ENCODE results near the gene BLMH.

Gene BLMH

GRCh38 chr17:30263552-30264333 is 28.0 kb downstream of the BLMH start:
- in situ Hi-C loops (cut with MboI; ENCODE audit: low pct_unique_long_range_greater_than_20kb, low sequenced_read_pairs) = no loop called here
- DNase-seq = no peak

- in situ Hi-C loops (cut with MboI; ENCODE audit: low pct_unique_long_range_greater_than_20kb, low sequenced_read_pairs) = no loop called here
- no peak for DNase-seq
Observed at GRCh38 chr17:30256756-30257506, 34.8 kb downstream of the BLMH start.

- no peak for DNase-seq
- in situ Hi-C loops (cut with MboI; ENCODE audit: low pct_unique_long_range_greater_than_20kb, low sequenced_read_pairs) = no loop called here
Observed at GRCh38 chr17:30254150-30254549, 37.6 kb downstream of the BLMH start.

GRCh38 chr17:30253312-30253711 is 38.4 kb downstream of the BLMH start:
- no peak for DNase-seq
- in situ Hi-C loops (cut with MboI; ENCODE audit: low pct_unique_long_range_greater_than_20kb, low sequenced_read_pairs) = no loop called here

GRCh38 chr17:30251931-30252330 is 39.8 kb downstream of the BLMH start:
- in situ Hi-C loops (cut with MboI; ENCODE audit: low pct_unique_long_range_greater_than_20kb, low sequenced_read_pairs) = no loop called here
- no peak for DNase-seq

- no peak for DNase-seq
- in situ Hi-C loops (cut with MboI; ENCODE audit: low pct_unique_long_range_greater_than_20kb, low sequenced_read_pairs) = no loop called here
Observed at GRCh38 chr17:30249460-30249859, 42.3 kb downstream of the BLMH start.

- in situ Hi-C loops (cut with MboI; ENCODE audit: low pct_unique_long_range_greater_than_20kb, low sequenced_read_pairs) = no loop called here
- DNase-seq = no peak
Observed at GRCh38 chr17:30248786-30249185, 43.0 kb downstream of the BLMH start.

- in situ Hi-C loops (cut with MboI; ENCODE audit: low pct_unique_long_range_greater_than_20kb, low sequenced_read_pairs) = no loop called here
- DNase-seq = no peak
Observed at GRCh38 chr17:30246460-30246859, 45.3 kb downstream of the BLMH start.

GRCh38 chr17:30244853-30245385 is 46.8 kb downstream of the BLMH start:
- in situ Hi-C loops (cut with MboI; ENCODE audit: low pct_unique_long_range_greater_than_20kb, low sequenced_read_pairs) = no loop called here
- no peak for DNase-seq

- in situ Hi-C loops (cut with MboI; ENCODE audit: low pct_unique_long_range_greater_than_20kb, low sequenced_read_pairs) = no loop called here
- DNase-seq = no peak
Observed at GRCh38 chr17:30243568-30243967, 48.2 kb downstream of the BLMH start.

- DNase-seq = no peak
Observed at GRCh38 chr17:30243002-30243401, 48.7 kb downstream of the BLMH start.

GRCh38 chr17:30241051-30241450 is 50.7 kb downstream of the BLMH start:
- in situ Hi-C loops (cut with MboI; ENCODE audit: low pct_unique_long_range_greater_than_20kb, low sequenced_read_pairs) = no loop called here
- DNase-seq = no peak

More at GRCh38 chr17:30243002-30243401, 48.7 kb downstream of the BLMH start:
- in situ Hi-C loops (cut with MboI; ENCODE audit: low pct_unique_long_range_greater_than_20kb, low sequenced_read_pairs) = no loop called here

GRCh38 chr17:30240177-30240576 is 51.6 kb downstream of the BLMH start:
- no peak for DNase-seq
- in situ Hi-C loops (cut with MboI; ENCODE audit: low pct_unique_long_range_greater_than_20kb, low sequenced_read_pairs) = no loop called here

- no peak for DNase-seq
- in situ Hi-C loops (cut with MboI; ENCODE audit: low pct_unique_long_range_greater_than_20kb, low sequenced_read_pairs) = no loop called here
Observed at GRCh38 chr17:30239089-30239462, 52.7 kb downstream of the BLMH start.

- no peak for DNase-seq
Observed at GRCh38 chr17:30238387-30239088, 53.2 kb downstream of the BLMH start.

GRCh38 chr17:30238003-30238344 is 53.8 kb downstream of the BLMH start:
- in situ Hi-C loops (cut with MboI; ENCODE audit: low pct_unique_long_range_greater_than_20kb, low sequenced_read_pairs) = no loop called here
- no peak for DNase-seq

More at GRCh38 chr17:30238387-30239088, 53.2 kb downstream of the BLMH start:
- in situ Hi-C loops (cut with MboI; ENCODE audit: low pct_unique_long_range_greater_than_20kb, low sequenced_read_pairs) = no loop called here

GRCh38 chr17:30237296-30238002 is 54.3 kb downstream of the BLMH start:
- in situ Hi-C loops (cut with MboI; ENCODE audit: low pct_unique_long_range_greater_than_20kb, low sequenced_read_pairs) = no loop called here
- no peak for DNase-seq

GRCh38 chr17:30236766-30237165 is 55.0 kb downstream of the BLMH start:
- in situ Hi-C loops (cut with MboI; ENCODE audit: low pct_unique_long_range_greater_than_20kb, low sequenced_read_pairs) = no loop called here
- no peak for DNase-seq

GRCh38 chr17:30236297-30236624 is 55.5 kb downstream of the BLMH start:
- in situ Hi-C loops (cut with MboI; ENCODE audit: low pct_unique_long_range_greater_than_20kb, low sequenced_read_pairs) = no loop called here

More at GRCh38 chr17:30236297-30236624, 55.5 kb downstream of the BLMH start:
- no peak for DNase-seq

Data from KBM-7 (cell line).